Measurements from ENCODE around the gene ADARB1.

Gene ADARB1

DNA sequence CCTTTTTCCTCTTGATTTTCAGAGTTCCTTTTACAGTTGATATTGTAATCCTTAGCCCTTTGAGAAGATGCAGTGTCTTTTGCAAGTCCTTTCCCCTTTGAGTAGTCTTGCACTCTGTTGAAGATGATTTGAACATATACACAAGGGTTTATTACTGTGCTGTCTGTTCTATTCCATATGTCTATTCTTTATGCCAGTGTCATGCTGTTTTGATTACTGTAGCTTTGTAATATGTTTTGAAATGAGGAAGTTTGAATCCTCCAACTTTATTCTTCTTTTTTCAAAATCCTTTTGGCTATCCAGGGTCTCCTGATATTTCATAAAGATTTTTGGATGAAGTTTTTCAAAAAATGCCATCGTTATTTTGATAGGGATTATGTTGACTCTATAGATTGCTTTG lies 112.3 kb downstream of the ADARB1 start:
- H3K9me3 ChIP-seq (ENCODE audit: insufficient read depth, low read length): peaks cover 27% of the 10 kb centered on the region; the same call in 1 of the 2 replicates
- H3K9me2 ChIP-seq (replicated peaks; ENCODE audit: insufficient read depth, low read length): no peaks in the 10 kb centered on the region

DNA sequence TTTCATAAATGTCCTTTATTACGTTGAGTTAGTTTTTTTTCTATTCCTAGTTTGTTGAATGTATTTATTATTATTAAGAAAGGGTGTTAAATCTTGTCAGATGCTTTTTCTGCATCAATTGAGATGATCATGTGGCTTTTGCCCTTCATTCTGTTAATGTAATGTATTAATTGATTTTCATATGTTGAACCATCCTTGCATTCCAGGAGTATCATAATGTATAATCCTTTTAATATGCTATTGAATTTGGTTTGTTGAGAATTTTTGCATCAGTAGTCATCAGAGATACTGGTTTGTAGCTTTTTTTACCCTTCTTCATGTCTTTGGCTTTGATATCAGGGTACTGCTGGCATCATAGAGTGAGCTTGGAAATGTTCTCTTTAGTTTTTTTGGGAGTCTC lies 113.3 kb downstream of the ADARB1 start:
- Histone ChIP-seq H3K79me2 (ENCODE audit: insufficient read depth, low read length) (no peaks in the 10 kb centered on the region), H3K4me2 (ENCODE audit: low read depth, low read length, poor library complexity, severe bottlenecking) (no peak overlapping the region), H3K9me2 (replicated peaks; ENCODE audit: insufficient read depth, low read length) (no peaks in the 10 kb centered on the region), H3F3A (ENCODE audit: insufficient read depth) (no peaks in the 10 kb centered on the region), H2AFZ (ENCODE audit: low read depth, low read length, severe bottlenecking) (no peak overlapping the region), H3K27ac (ENCODE audit: low read depth, low read length) (no peak overlapping the region), H4K20me1 (ENCODE audit: low read depth, low read length) (no peaks in the 10 kb centered on the region), H3K27me3 (ENCODE audit: low read length) (no peaks in the 10 kb centered on the region), H3K36me3 (ENCODE audit: low read length) (peaks cover 13% of the 10 kb centered on the region; the same call in 1 of the 2 replicates), H3K9me3 (ENCODE audit: insufficient read depth, low read length) (peaks cover 27% of the 10 kb centered on the region; the same call in 1 of the 2 replicates), H3K4me3 (ENCODE audit: insufficient read depth, low read length, poor library complexity, severe bottlenecking) (no peak overlapping the region), H3K9ac (ENCODE audit: low read length) (no peak overlapping the region)
- TF ChIP-seq, protein P1, sequence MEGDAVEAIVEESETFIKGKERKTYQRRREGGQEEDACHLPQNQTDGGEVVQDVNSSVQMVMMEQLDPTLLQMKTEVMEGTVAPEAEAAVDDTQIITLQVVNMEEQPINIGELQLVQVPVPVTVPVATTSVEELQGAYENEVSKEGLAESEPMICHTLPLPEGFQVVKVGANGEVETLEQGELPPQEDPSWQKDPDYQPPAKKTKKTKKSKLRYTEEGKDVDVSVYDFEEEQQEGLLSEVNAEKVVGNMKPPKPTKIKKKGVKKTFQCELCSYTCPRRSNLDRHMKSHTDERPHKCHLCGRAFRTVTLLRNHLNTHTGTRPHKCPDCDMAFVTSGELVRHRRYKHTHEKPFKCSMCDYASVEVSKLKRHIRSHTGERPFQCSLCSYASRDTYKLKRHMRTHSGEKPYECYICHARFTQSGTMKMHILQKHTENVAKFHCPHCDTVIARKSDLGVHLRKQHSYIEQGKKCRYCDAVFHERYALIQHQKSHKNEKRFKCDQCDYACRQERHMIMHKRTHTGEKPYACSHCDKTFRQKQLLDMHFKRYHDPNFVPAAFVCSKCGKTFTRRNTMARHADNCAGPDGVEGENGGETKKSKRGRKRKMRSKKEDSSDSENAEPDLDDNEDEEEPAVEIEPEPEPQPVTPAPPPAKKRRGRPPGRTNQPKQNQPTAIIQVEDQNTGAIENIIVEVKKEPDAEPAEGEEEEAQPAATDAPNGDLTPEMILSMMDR (IDR thresholded peaks at IDR 0.05; ENCODE audit: insufficient read depth, low read length, poor library complexity, severe bottlenecking): no peak
- TF ChIP-seq EZH2phosphoT487 (conservative IDR thresholded peaks at IDR 0.05; ENCODE audit: low read length): no peak

More for the DNA sequence above, 112.3 kb downstream of the ADARB1 start:
- no peak overlapping the region for H3K9ac ChIP-seq (ENCODE audit: low read length)
- H3K4me2 ChIP-seq (ENCODE audit: low read depth, low read length, poor library complexity, severe bottlenecking): no peak overlapping the region
- no peak overlapping the region for H3K27ac ChIP-seq (ENCODE audit: low read depth, low read length)
- no peak overlapping the region for H3K4me3 ChIP-seq (ENCODE audit: insufficient read depth, low read length, poor library complexity, severe bottlenecking)
- H3K27me3 ChIP-seq (ENCODE audit: low read length): no peaks in the 10 kb centered on the region
- TF ChIP-seq, protein P1 (IDR thresholded peaks at IDR 0.05; ENCODE audit: insufficient read depth, low read length, poor library complexity, severe bottlenecking): no peak
- TF ChIP-seq EZH2phosphoT487 (conservative IDR thresholded peaks at IDR 0.05; ENCODE audit: low read length): no peak
- H3K79me2 ChIP-seq (ENCODE audit: insufficient read depth, low read length): no peaks in the 10 kb centered on the region
- H4K20me1 ChIP-seq (ENCODE audit: low read depth, low read length): no peaks in the 10 kb centered on the region
- H3K36me3 ChIP-seq (ENCODE audit: low read length): peaks cover 13% of the 10 kb centered on the region; the same call in 1 of the 2 replicates
- no peaks in the 10 kb centered on the region for H3F3A ChIP-seq (ENCODE audit: insufficient read depth)
- no peak overlapping the region for H2AFZ ChIP-seq (ENCODE audit: low read depth, low read length, severe bottlenecking)

DNA sequence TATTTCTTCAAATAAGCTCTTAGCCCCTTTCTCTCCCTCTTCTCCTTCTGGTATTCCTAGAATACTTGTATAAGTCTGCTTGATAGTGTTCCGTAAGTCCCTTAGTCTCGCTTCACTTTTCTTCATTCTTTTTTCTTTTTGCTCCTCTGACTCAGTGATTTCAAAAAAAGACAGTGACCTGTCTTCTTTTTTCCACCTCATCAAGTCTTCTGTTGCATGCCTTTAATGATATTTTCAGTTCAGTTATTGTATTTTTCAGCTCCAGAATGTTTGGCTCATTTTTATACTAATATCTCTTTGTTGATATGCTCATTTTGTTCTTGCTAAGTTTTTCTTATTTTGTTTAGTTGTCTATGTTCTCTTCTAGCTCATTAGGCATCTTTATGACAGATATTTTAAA lies 115.6 kb downstream of the ADARB1 start:
- H4K20me1 ChIP-seq (ENCODE audit: low read depth, low read length): no peaks in the 10 kb centered on the region
- H2AFZ ChIP-seq (ENCODE audit: low read depth, low read length, severe bottlenecking): no peak overlapping the region
- H3K27ac ChIP-seq (ENCODE audit: low read depth, low read length): no peak overlapping the region
- no peak overlapping the region for H3K4me3 ChIP-seq (ENCODE audit: insufficient read depth, low read length, poor library complexity, severe bottlenecking)
- H3K9ac ChIP-seq (ENCODE audit: low read length): no peak overlapping the region
- H3K9me2 ChIP-seq (replicated peaks; ENCODE audit: insufficient read depth, low read length): no peaks in the 10 kb centered on the region
- no peaks in the 10 kb centered on the region for H3K27me3 ChIP-seq (ENCODE audit: low read length)
- H3K9me3 ChIP-seq (ENCODE audit: insufficient read depth, low read length): peaks cover 27% of the 10 kb centered on the region; the same call in 1 of the 2 replicates
- H3K4me2 ChIP-seq (ENCODE audit: low read depth, low read length, poor library complexity, severe bottlenecking): no peak overlapping the region
- H3K79me2 ChIP-seq (ENCODE audit: insufficient read depth, low read length): no peaks in the 10 kb centered on the region
- no peaks in the 10 kb centered on the region for H3F3A ChIP-seq (ENCODE audit: insufficient read depth)
- TF ChIP-seq, protein P1 (IDR thresholded peaks at IDR 0.05; ENCODE audit: insufficient read depth, low read length, poor library complexity, severe bottlenecking): no peak
- TF ChIP-seq EZH2phosphoT487 (conservative IDR thresholded peaks at IDR 0.05; ENCODE audit: low read length): no peak
- H3K36me3 ChIP-seq (ENCODE audit: low read length): peaks cover 13% of the 10 kb centered on the region; the same call in 1 of the 2 replicates

All from SU-DHL-6 (cell line).